H9 (cell line): ENCODE measurements around the gene SLC23A3. TPM values are rescaled to one million over a fixed set of nuclear protein-coding genes. Genes with fewer than 3 reads are reported as not detected.

Source experiments
- DNase-seq: peaks from one replicate; pipeline ENCODE4 v3.0.0-alpha.2; 2017
- H2AFZ ChIP-seq: one replicate; pipeline ENCODE4 v1.6.1; 2013; ENCODE audit warnings: mild to moderate bottlenecking, low read length, control low read depth, moderate library complexity
- H2AK5ac ChIP-seq: 2 replicates; pipeline ENCODE4 v1.6.1; 2013; ENCODE audit warnings: low read length, control low read depth, mixed read lengths; ENCODE audit not compliant: insufficient read length
- H2BK120ac ChIP-seq: one replicate; pipeline ENCODE4 v1.6.1; 2013; ENCODE audit warnings: low read depth, mild to moderate bottlenecking, low read length, control low read depth, inconsistent platforms; ENCODE audit not compliant: poor library complexity, severe bottlenecking
- H2BK12ac ChIP-seq: 2 replicates; pipeline ENCODE4 v1.6.1; 2013; ENCODE audit warnings: low read length, control low read depth, mixed read lengths, low read depth; ENCODE audit not compliant: insufficient read length
- H2BK15ac ChIP-seq: 2 replicates; pipeline ENCODE4 v1.6.1; 2013; ENCODE audit warnings: low read depth, low read length, control low read depth
- H2BK20ac ChIP-seq: one replicate; pipeline ENCODE4 v1.6.1; 2013; ENCODE audit warnings: low read depth, mild to moderate bottlenecking, low read length, control low read depth, inconsistent platforms; ENCODE audit not compliant: poor library complexity, severe bottlenecking
- H2BK5ac ChIP-seq: 2 replicates; pipeline ENCODE4 v1.6.1; 2013; ENCODE audit warnings: low read length, control low read depth, mixed read lengths; ENCODE audit not compliant: insufficient read length
- H3K14ac ChIP-seq: 2 replicates; pipeline ENCODE4 v1.6.1; 2013; ENCODE audit warnings: low read length, control low read depth; ENCODE audit not compliant: insufficient read depth
- H3K18ac ChIP-seq: 2 replicates; pipeline ENCODE4 v1.6.1; 2013; ENCODE audit warnings: low read depth, mild to moderate bottlenecking, mixed read lengths, low read length, control low read depth; ENCODE audit not compliant: insufficient read length
- H3K23ac ChIP-seq: 2 replicates; pipeline ENCODE4 v1.6.1; 2013; ENCODE audit warnings: low read length, control low read depth, mixed read lengths, low read depth; ENCODE audit not compliant: insufficient read length
- H3K23me2 ChIP-seq: 2 replicates; pipeline ENCODE4 v1.6.1; 2013; ENCODE audit warnings: low read depth, mild to moderate bottlenecking, mixed read lengths, low read length, control low read depth; ENCODE audit not compliant: insufficient read length, poor library complexity, severe bottlenecking
- H3K27ac ChIP-seq: 2 replicates; pipeline ENCODE4 v1.5.1; 2013; ENCODE audit warnings: low read length, control low read depth, mixed read lengths, low read depth; ENCODE audit not compliant: insufficient read length
- H3K27me3 ChIP-seq: 2 replicates; pipeline ENCODE4 v1.6.1; 2013; ENCODE audit warnings: low read length, control low read depth, inconsistent platforms; ENCODE audit not compliant: insufficient read depth
- H3K4ac ChIP-seq: 2 replicates; pipeline ENCODE4 v1.6.1; 2013; ENCODE audit warnings: low read depth, mild to moderate bottlenecking, control low read depth, inconsistent platforms, low read length, moderate library complexity
- H3K4me1 ChIP-seq: 2 replicates; pipeline ENCODE4 v1.6.1; 2013; ENCODE audit warnings: low read length, control low read depth, inconsistent platforms; ENCODE audit not compliant: insufficient read depth
- H3K4me2 ChIP-seq: 2 replicates; pipeline ENCODE4 v1.6.1; 2013; ENCODE audit warnings: low read length, control low read depth, mixed read lengths; ENCODE audit not compliant: insufficient read length, insufficient read depth
- H3K56ac ChIP-seq: 2 replicates; pipeline ENCODE4 v1.6.1; 2013; ENCODE audit warnings: low read depth, mild to moderate bottlenecking, mixed read lengths, low read length, control low read depth; ENCODE audit not compliant: insufficient read length
- H3K79me1 ChIP-seq: 2 replicates; pipeline ENCODE4 v1.6.1; 2013; ENCODE audit warnings: low read depth, mild to moderate bottlenecking, moderate library complexity, low read length, control low read depth, inconsistent platforms; ENCODE audit not compliant: insufficient read depth, poor library complexity, severe bottlenecking
- H3K79me2 ChIP-seq: 2 replicates; pipeline ENCODE4 v1.6.1; 2013; ENCODE audit warnings: low read length, control low read depth, inconsistent platforms; ENCODE audit not compliant: insufficient read depth
- H3K9ac ChIP-seq: 2 replicates; pipeline ENCODE4 v1.6.1; 2013; ENCODE audit warnings: low read length, control low read depth, mixed read lengths; ENCODE audit not compliant: insufficient read length; ENCODE audit errors: extremely low read depth
- H3K9me3 ChIP-seq: one replicate; pipeline ENCODE4 v1.6.1; 2013; ENCODE audit warnings: low read depth, low read length, inconsistent platforms; ENCODE audit not compliant: control insufficient read depth
- H3T11ph ChIP-seq: one replicate; pipeline ENCODE4 v1.6.1; 2013; ENCODE audit warnings: mild to moderate bottlenecking, low read length, control low read depth, inconsistent platforms
- H4K20me1 ChIP-seq: one replicate; pipeline ENCODE4 v1.6.1; 2013; ENCODE audit not compliant: control insufficient read depth, insufficient read length, insufficient read depth
- H4K5ac ChIP-seq: 2 replicates; pipeline ENCODE4 v1.6.1; 2013; ENCODE audit warnings: low read depth, mild to moderate bottlenecking, mixed read lengths, low read length, control low read depth; ENCODE audit not compliant: insufficient read length
- H4K8ac ChIP-seq: replicated peaks from 2 replicates; pipeline ENCODE4 v1.6.1; 2013; ENCODE audit warnings: low read length, control low read depth, mixed read lengths, low read depth; ENCODE audit not compliant: insufficient read length
- H4K91ac ChIP-seq: 2 replicates; pipeline ENCODE4 v1.6.1; 2013; ENCODE audit warnings: low read depth, mild to moderate bottlenecking, moderate library complexity, mixed read lengths, low read length, control low read depth; ENCODE audit not compliant: insufficient read length
- H3K27ac Mint-ChIP-seq, 3 experiments: 2 replicates in 2 of 3; 3 replicates in 1 of 3; pipeline ENCODE4 v1.8.0; 2020 to 2021; ENCODE audit warnings: mixed read lengths in 3 of 3, mild to moderate bottlenecking in 1 of 3, moderate library complexity in 1 of 3
- H3K27me3 Mint-ChIP-seq: 2 replicates; pipeline ENCODE4 v1.8.0; 2021; ENCODE audit warnings: low read depth, mild to moderate bottlenecking, moderate library complexity, mixed read lengths
- H3K36me3 Mint-ChIP-seq, 3 experiments: 2 replicates in 2 of 3; 3 replicates in 1 of 3; pipeline ENCODE4 v1.8.0; 2020 to 2021; ENCODE audit warnings: low read depth in 3 of 3, mixed read lengths in 3 of 3; ENCODE audit not compliant: insufficient read depth in 1 of 3
- H3K4me1 Mint-ChIP-seq, 2 experiments: 2 replicates each; pipeline ENCODE4 v1.8.0; 2020; ENCODE audit warnings: mixed read lengths in 2 of 2
- H3K4me3 Mint-ChIP-seq, 2 experiments: 2 replicates in 1 of 2; 3 replicates in 1 of 2; pipeline ENCODE4 v1.8.0; 2020 to 2021; ENCODE audit warnings: mild to moderate bottlenecking in 2 of 2, mixed read lengths in 2 of 2, moderate library complexity in 1 of 2
- H3K9me3 Mint-ChIP-seq, 2 experiments: 2 replicates in 1 of 2; 3 replicates in 1 of 2; pipeline ENCODE4 v1.8.0; 2020; ENCODE audit warnings: mild to moderate bottlenecking in 2 of 2, mixed read lengths in 2 of 2, moderate library complexity in 1 of 2
- WGBS: extraction: QIAGEN DNeasy Blood & Tissue Kit; methylation state at CpG from one replicate; pipeline ENCODE4 v1.1.7; 2013; ENCODE audit warnings: missing lambda C conversion rate, low lambda C conversion rate, mixed read lengths; ENCODE audit not compliant: insufficient read length; ENCODE audit errors: extremely low coverage; 5-methylcytosine and 5-hydroxymethylcytosine counted together
- total RNA-seq: library from RNA; stranded (reverse); gene quantifications from 2 replicates; pipeline ENCODE4 v1.2.1, GENCODE V29; 2021
- TF ChIP-seq, protein P1 (sequence below): fragments of 200-600 bp; sonication (generic); conservative IDR thresholded peaks from 3 replicates; pipeline ENCODE4 v1.8.0; 2021; ENCODE audit warnings: antibody characterized with exemption, mild to moderate bottlenecking

Gene SLC23A3
- total RNA-seq, 1 experiment from 2014 or later: 1.2 TPM

DNA sequence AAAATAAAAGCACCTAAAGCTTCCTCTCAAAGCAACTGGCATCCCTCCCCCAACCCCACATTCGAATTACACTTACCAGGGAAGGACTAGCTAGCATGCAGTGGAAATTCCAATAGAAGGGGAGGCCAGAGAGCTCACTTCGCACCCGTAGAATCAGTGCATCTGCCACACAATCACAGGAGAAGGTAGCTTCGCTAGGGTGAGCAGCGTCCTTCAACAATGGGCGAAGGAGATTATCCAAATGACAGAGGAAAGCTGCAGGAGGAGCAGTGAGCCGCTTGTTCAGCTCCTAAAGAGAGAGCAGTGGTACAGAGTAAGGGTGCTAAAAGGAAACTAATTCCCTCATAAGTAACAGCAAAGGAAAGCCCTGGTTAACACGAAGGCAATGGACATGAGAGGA lies 12.4 kb downstream of the SLC23A3 start:
- Histone ChIP-seq H3T11ph (no peak overlapping the region), H2BK120ac (no peak overlapping the region), H3K14ac (no peak overlapping the region), H2AK5ac (no peak overlapping the region), H3K23ac (no peak overlapping the region), H2BK20ac (no peak overlapping the region), H2BK5ac (no peak overlapping the region), H4K5ac (no peak overlapping the region), H3K56ac (no peak overlapping the region), H3K27ac (no peak overlapping the region), H3K4me1 (no peaks in the 10 kb centered on the region), H4K20me1 (no peaks in the 10 kb centered on the region), H3K9me3 (no peaks in the 10 kb centered on the region), H4K8ac (no peak overlapping the region), H3K4me2 (no peak overlapping the region), H3K79me1 (no peaks in the 10 kb centered on the region), H3K4ac (no peak overlapping the region), H2AFZ (no peak overlapping the region), H4K91ac (no peak overlapping the region), H3K18ac (no peak overlapping the region), H2BK12ac (no peak overlapping the region), H3K27me3 (no peaks in the 10 kb centered on the region; the same call in 1 of the 2 replicates), H3K79me2 (no peaks in the 10 kb centered on the region), H2BK15ac (no peak overlapping the region), H3K9ac (no peak overlapping the region), H3K23me2 (peaks cover 5% of the 10 kb centered on the region)
- TF ChIP-seq, protein P1, sequence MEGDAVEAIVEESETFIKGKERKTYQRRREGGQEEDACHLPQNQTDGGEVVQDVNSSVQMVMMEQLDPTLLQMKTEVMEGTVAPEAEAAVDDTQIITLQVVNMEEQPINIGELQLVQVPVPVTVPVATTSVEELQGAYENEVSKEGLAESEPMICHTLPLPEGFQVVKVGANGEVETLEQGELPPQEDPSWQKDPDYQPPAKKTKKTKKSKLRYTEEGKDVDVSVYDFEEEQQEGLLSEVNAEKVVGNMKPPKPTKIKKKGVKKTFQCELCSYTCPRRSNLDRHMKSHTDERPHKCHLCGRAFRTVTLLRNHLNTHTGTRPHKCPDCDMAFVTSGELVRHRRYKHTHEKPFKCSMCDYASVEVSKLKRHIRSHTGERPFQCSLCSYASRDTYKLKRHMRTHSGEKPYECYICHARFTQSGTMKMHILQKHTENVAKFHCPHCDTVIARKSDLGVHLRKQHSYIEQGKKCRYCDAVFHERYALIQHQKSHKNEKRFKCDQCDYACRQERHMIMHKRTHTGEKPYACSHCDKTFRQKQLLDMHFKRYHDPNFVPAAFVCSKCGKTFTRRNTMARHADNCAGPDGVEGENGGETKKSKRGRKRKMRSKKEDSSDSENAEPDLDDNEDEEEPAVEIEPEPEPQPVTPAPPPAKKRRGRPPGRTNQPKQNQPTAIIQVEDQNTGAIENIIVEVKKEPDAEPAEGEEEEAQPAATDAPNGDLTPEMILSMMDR: no peak
- WGBS: no CpG with 5 or more reads among the region's 8 CpGs
- Mint-ChIP-seq H3K27ac (no peak overlapping the region), H3K36me3 (peaks cover 3 to 12% (median 12%) of the 10 kb centered on the region in 3 experiments; a peak in 6 of 7 replicates), H3K9me3 (no peaks in the 10 kb centered on the region), H3K4me3 (no peak overlapping the region), H3K4me1 (peaks cover 15 to 22% of the 10 kb centered on the region in 2 experiments), H3K27me3 (peaks cover 11% of the 10 kb centered on the region)
- DNase-seq: no peak
